ENCODE measurements around the gene SLC37A3.

DNA sequence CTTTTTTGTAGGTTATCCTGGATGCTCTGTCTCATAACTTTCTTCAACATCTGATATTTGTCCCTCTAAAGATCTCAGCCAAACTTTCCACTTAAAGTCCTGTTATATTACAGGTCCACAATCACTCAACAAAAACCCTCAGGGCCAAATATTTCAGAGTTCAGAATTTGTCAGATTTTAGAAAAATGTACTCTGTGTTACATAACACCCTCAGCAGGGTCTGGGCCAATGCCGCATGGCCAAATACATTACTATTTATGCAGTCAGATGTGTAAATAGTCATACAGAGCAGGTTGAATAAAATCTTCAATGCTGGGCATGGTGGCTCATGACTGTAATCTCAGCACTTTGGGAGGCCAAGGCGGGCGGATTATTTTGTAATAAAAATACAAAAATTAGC, 17.0 kb upstream of the SLC37A3 start:
- TF ChIP-seq, protein P1, sequence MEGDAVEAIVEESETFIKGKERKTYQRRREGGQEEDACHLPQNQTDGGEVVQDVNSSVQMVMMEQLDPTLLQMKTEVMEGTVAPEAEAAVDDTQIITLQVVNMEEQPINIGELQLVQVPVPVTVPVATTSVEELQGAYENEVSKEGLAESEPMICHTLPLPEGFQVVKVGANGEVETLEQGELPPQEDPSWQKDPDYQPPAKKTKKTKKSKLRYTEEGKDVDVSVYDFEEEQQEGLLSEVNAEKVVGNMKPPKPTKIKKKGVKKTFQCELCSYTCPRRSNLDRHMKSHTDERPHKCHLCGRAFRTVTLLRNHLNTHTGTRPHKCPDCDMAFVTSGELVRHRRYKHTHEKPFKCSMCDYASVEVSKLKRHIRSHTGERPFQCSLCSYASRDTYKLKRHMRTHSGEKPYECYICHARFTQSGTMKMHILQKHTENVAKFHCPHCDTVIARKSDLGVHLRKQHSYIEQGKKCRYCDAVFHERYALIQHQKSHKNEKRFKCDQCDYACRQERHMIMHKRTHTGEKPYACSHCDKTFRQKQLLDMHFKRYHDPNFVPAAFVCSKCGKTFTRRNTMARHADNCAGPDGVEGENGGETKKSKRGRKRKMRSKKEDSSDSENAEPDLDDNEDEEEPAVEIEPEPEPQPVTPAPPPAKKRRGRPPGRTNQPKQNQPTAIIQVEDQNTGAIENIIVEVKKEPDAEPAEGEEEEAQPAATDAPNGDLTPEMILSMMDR (conservative IDR thresholded peaks at IDR 0.05 in 1 of 2, IDR thresholded peaks at IDR 0.05 in 1 of 2; ENCODE audit: extremely low read depth in 1 of 2, insufficient read depth in 1 of 2, low read depth in 1 of 2, low read length in 2 of 2), result no peak
- TF ChIP-seq EZH2 (IDR thresholded peaks at IDR 0.05; ENCODE audit: borderline replicate concordance, low read length), result no peak

All from mammary epithelial cell (primary cell).